MM.1S (cell line): Measurements from ENCODE around the gene CEP70.

Experiments used
- EZH2phosphoT487 ChIP-seq: fragments of 300-600 bp; sonication (generic); IDR thresholded peaks from 2 replicates; pipeline ENCODE4 v1.6.1; 2018; ENCODE audit warnings: antibody characterized with exemption, low read length
- TF ChIP-seq, protein P1 (sequence below): fragments of 300-600 bp; sonication (generic); IDR thresholded peaks from 2 replicates; pipeline ENCODE4 v1.5.1; 2016; ENCODE audit warnings: antibody characterized with exemption, low read length, mixed read lengths

DNA sequence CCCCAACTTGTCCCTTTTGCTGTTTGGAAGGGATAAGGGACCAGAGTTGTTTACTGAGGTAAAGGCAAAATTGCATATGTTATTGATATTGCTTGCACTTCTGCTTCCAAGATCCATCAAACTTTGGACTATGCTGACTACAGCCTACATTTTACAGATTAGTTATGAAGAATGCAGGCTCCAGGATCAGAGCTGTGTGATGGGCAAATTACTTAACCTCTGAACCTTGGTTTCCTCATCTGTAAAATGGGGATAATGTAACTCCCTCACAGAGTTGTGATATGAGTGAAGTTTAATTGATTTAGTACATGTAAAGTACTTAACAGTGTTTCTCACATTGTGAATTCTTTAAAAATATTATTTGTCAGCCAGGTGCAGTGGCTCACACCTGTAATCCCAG is 30.5 kb upstream of the CEP70 start:
- TF ChIP-seq, protein P1, sequence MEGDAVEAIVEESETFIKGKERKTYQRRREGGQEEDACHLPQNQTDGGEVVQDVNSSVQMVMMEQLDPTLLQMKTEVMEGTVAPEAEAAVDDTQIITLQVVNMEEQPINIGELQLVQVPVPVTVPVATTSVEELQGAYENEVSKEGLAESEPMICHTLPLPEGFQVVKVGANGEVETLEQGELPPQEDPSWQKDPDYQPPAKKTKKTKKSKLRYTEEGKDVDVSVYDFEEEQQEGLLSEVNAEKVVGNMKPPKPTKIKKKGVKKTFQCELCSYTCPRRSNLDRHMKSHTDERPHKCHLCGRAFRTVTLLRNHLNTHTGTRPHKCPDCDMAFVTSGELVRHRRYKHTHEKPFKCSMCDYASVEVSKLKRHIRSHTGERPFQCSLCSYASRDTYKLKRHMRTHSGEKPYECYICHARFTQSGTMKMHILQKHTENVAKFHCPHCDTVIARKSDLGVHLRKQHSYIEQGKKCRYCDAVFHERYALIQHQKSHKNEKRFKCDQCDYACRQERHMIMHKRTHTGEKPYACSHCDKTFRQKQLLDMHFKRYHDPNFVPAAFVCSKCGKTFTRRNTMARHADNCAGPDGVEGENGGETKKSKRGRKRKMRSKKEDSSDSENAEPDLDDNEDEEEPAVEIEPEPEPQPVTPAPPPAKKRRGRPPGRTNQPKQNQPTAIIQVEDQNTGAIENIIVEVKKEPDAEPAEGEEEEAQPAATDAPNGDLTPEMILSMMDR, result no peak
- no peak for TF ChIP-seq EZH2phosphoT487
